Esophagus (tissue), 2 donors: ENCODE measurements around the gene ADAMTS20. TPM values are rescaled to one million over a fixed set of nuclear protein-coding genes. Genes with fewer than 3 reads are reported as not detected.

ENCODE experiments used
- H3K27ac ChIP-seq, 2 donors: one replicate each; pipeline ENCODE4 v1.5.1; 2013; ENCODE audit warnings: low read depth in 2 of 2, mild to moderate bottlenecking in 2 of 2, inconsistent platforms in 1 of 2, low read length in 1 of 2, moderate library complexity in 1 of 2
- H3K27me3 ChIP-seq, 2 donors: one replicate each; pipeline ENCODE4 v1.6.1; 2013; ENCODE audit warnings: low read length in 2 of 2, control low read depth in 1 of 2, mild to moderate bottlenecking in 1 of 2; ENCODE audit not compliant: insufficient read depth in 2 of 2, control insufficient read depth in 1 of 2
- H3K36me3 ChIP-seq, 2 donors: one replicate each; pipeline ENCODE4 v1.6.1; 2013; ENCODE audit warnings: low read length in 1 of 2; ENCODE audit not compliant: control insufficient read depth in 2 of 2, insufficient read depth in 2 of 2
- H3K4me1 ChIP-seq, 2 donors: one replicate each; pipeline ENCODE4 v1.6.1; 2013; ENCODE audit warnings: low read length in 1 of 2; ENCODE audit not compliant: control insufficient read depth in 2 of 2, insufficient read depth in 2 of 2
- H3K4me3 ChIP-seq, 2 donors: one replicate each; pipeline ENCODE4 v1.5.1; 2013; ENCODE audit warnings: low read length in 2 of 2, mild to moderate bottlenecking in 2 of 2, low read depth in 1 of 2, moderate library complexity in 1 of 2
- H3K9me3 ChIP-seq, 2 donors: one replicate each; pipeline ENCODE4 v1.6.1; 2013; ENCODE audit warnings: mild to moderate bottlenecking in 2 of 2, low read depth in 1 of 2, low read length in 1 of 2, moderate library complexity in 1 of 2; ENCODE audit not compliant: control insufficient read depth in 2 of 2, insufficient read depth in 1 of 2
- WGBS, 2 donors: extraction: QIAGEN DNeasy Blood & Tissue Kit; methylation state at CpG; one replicate each; pipeline ENCODE4 v1.1.7; 2013; 5-methylcytosine and 5-hydroxymethylcytosine counted together
- polyA plus RNA-seq, 2 donors: library from polyadenylated mRNA; stranded (reverse); fragments of 200-250 nt; gene quantifications; one replicate each; pipeline ENCODE4 v1.2.3, GENCODE V29; 2013
- donor health status: healthy with polysubstance abuse.
- donor health status: Bipolar disorder and iron deficiency.

The ADAMTS20 gene
- polyA plus RNA-seq, 2 donors: not detected

DNA sequence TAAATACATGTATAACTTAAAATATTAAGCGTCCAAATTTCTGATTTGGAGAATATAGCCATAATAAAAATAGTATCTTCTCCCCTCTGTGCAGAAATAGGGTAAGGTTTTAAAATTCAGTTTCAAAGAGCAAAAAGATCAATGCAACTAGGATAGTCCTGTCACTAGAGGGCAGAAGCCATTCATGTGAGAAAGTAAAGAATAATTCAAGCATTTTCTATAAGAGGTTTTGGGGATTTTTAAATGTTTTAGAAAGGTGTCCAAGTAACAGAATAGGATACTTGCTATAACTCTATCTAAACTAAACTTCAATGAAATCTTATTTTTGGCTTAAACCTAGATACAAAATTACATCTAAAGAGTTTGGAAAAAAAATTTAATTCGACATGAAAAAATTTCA, 50.3 kb downstream of the ADAMTS20 start:
- WGBS, 2 donors: 51 to 64% methylated on average over 2 of the region's 2 CpGs
- Histone ChIP-seq H3K9me3 (no peaks in the 10 kb centered on the region), H3K36me3 (no peaks in the 10 kb centered on the region), H3K4me3 (no peak overlapping the region), H3K27me3 (no peaks in the 10 kb centered on the region), H3K4me1 (no peaks in the 10 kb centered on the region), H3K27ac (no peak overlapping the region)

DNA sequence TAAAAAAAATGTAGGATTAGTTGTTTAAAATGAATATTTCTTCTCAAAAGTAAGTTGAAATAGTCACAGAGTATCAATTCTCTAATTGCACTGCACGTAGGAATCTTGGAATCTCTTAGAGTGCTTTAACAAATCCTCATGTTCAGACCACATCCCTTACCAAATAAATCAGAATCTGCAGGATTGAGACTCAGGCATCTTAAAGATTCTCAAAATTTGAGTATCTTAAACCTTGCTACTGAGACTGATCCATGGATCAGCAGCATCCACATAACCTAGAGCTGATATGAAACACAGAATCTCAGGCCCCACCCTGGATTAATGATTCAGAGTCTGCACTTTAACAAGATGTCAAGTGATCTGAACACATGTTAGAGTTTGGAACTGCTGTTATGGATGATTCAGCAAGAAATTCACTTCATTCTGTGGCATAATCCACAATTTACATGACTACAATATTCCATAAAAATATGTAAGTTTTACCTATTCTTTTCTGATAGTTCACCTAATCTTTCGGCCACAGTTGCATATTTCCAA, 58.7 kb downstream of the ADAMTS20 start:
- no peaks in the 10 kb centered on the region for H3K4me1 ChIP-seq
- H3K27ac ChIP-seq: no peak overlapping the region
- WGBS, 2 donors: 79 to 80% methylated on average over 2 of the region's 2 CpGs
- no peaks in the 10 kb centered on the region for H3K27me3 ChIP-seq
- H3K4me3 ChIP-seq: no peak overlapping the region
- no peaks in the 10 kb centered on the region for H3K36me3 ChIP-seq
- no peaks in the 10 kb centered on the region for H3K9me3 ChIP-seq

DNA sequence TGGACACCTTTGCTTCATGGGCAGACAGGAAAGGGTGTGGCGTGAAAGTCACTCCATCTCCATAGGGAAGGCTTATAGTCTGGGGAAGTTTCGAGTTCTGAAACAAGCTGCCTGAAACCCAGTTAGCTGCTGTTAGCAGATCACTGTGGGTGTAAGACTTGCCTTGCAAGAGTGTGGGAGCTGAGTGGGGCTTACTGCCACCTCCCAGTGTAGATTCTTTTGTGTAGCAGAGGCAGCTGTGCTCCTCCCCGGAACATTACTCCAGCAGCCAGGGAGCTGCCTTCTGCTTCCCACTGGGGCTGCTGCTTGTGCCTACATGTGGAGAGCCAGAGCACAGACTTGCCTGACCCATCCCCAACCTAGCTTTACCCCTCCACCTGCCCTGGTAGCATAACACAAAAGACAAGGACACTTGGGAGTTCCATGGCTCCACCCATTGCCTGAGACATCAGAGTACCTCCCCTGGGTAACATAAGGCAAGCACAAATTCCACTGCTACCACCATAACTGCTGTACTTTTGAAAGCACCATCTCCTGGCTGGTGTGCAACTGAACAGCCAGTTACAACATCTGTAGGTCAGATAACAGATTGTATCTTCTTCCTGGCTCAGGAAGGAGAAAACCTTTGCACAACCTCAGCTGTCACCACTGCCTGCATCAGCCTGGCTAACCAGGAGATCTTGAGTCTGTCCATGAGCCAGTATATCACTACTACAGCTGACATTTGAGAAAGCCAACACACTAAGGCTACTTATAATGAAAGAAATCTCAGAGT, 69.5 kb downstream of the ADAMTS20 start:
- WGBS, 2 donors: 86% methylated on average over 3 of the region's 3 CpGs
- H3K4me3 ChIP-seq: no peak overlapping the region
- H3K36me3 ChIP-seq: no peaks in the 10 kb centered on the region
- H3K9me3 ChIP-seq: peaks cover 0 to 3% of the 10 kb centered on the region in 2 donors
- H3K27me3 ChIP-seq: no peaks in the 10 kb centered on the region
- H3K27ac ChIP-seq: no peak overlapping the region
- H3K4me1 ChIP-seq: no peaks in the 10 kb centered on the region

DNA sequence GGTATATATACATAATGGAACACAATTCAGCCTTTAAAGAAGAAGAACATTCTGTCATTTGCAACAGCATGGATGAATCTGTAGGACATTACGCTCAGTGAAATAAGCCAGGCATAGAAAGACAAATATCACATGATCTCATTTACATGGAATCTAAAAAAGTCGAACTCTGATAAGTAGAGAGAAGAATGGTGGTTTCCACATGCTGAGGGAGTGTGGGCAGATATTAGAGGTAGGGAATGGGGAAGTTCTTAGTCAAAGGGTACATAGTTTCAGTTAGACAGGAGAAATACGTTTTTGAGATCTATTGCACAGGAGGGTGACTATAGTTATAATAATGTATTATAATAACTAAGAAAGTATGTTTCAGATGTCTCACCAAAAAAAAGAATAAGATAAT, 71.4 kb downstream of the ADAMTS20 start:
- Histone ChIP-seq H3K36me3 (no peaks in the 10 kb centered on the region), H3K4me3 (no peak overlapping the region), H3K27ac (no peak overlapping the region), H3K9me3 (peaks cover 0 to 3% of the 10 kb centered on the region in 2 donors), H3K27me3 (no peaks in the 10 kb centered on the region), H3K4me1 (no peaks in the 10 kb centered on the region)
- 70 to 71% methylated on average over 3 of the region's 3 CpGs for WGBS, 2 donors

DNA sequence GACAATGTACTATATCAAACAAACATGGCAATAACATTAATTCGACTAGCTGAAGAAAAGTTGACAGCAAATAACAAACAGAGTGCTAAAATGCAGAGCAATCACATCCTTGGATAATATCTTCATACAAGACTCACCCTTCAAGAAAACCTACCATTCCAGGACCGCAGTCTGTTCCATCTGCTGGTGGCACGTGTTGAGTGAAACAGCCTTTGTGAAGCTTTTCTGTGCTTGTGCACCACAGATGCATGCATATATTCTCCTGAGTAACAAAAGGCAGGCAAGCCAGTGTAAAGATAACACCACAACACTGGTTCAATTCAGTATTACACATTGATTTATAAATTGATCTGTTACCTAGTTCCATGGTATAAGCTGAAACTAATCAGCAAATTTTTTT, 89.3 kb downstream of the ADAMTS20 start:
- 78 to 81% methylated on average over 3 of the region's 3 CpGs for WGBS, 2 donors

DNA sequence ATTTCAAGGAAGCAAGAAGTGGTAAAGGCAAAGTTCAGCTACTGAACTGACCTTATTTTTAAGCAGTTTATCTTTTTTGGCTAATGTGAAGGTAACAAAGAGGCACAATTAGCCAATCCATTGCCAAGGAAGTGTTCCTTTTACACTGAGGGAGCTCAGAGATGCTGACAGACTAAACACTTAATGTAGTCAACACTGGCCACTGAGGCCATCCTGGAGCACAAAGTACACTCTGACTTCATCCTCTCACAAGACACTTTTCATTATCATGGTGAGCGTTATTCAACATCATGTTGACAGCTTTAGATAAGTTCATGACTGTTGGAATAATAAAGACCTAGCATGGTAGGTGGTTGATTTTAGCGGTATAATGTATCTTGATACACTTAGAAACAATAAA, 89.9 kb downstream of the ADAMTS20 start:
- Histone ChIP-seq H3K36me3 (no peaks in the 10 kb centered on the region), H3K9me3 (no peaks in the 10 kb centered on the region), H3K4me1 (no peaks in the 10 kb centered on the region), H3K27ac (no peak overlapping the region), H3K4me3 (no peak overlapping the region), H3K27me3 (no peaks in the 10 kb centered on the region)
- WGBS, 2 donors: 70 to 75% methylated on average over 2 of the region's 2 CpGs

More for the DNA sequence above, 89.3 kb downstream of the ADAMTS20 start:
- no peak overlapping the region for H3K4me3 ChIP-seq
- no peaks in the 10 kb centered on the region for H3K27me3 ChIP-seq
- no peaks in the 10 kb centered on the region for H3K9me3 ChIP-seq
- no peaks in the 10 kb centered on the region for H3K4me1 ChIP-seq
- H3K36me3 ChIP-seq: no peaks in the 10 kb centered on the region
- no peak overlapping the region for H3K27ac ChIP-seq

DNA sequence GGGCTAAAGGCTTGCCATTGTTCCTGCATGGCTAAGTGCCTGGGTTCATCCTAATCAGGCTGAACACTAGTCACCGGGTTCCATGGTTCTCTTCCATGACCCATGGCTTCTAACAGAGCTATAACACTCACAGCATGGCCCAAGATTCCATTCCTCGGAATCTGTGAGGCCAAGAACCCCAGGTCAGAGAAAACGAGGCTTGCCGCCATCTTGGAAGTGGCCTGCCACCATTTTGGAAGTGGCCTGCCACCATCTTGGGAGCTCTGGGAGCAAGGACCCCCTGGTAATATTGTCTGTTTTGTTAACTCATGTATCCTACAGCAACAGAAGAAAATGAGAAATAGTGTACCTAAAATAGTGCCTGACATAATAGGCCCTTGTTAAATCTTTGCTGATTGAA, 92.7 kb downstream of the ADAMTS20 start:
- WGBS, 2 donors: 80 to 89% methylated on average over 4 of the region's 4 CpGs
- H3K4me1 ChIP-seq: no peaks in the 10 kb centered on the region

DNA sequence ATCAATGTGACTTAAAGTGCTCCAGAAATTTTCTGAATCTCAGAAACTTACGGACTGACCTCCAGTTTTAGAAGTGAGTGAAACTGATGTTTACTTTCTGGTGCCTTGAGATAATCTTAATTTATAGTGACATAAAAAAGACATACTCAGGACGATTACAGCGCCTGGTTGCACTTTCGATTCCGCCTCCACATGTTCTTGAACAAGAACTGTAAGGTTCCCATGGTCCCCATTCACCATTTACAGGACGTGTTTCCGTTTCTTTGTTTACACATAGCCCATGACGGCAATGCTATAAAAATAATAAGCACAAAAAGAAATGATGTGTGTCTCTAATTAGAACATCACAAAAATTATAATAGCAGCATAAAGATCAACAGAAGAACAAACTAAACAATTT, 98.2 kb downstream of the ADAMTS20 start:
- Histone ChIP-seq H3K9me3 (peaks cover 0 to 2% of the 10 kb centered on the region in 2 donors), H3K4me3 (no peak overlapping the region), H3K27ac (no peak overlapping the region), H3K4me1 (no peaks in the 10 kb centered on the region), H3K27me3 (no peaks in the 10 kb centered on the region), H3K36me3 (no peaks in the 10 kb centered on the region)
- 84 to 87% methylated on average over 8 of the region's 8 CpGs for WGBS, 2 donors

More for the DNA sequence above, 92.7 kb downstream of the ADAMTS20 start:
- Histone ChIP-seq H3K36me3 (no peaks in the 10 kb centered on the region), H3K9me3 (peaks cover 0 to 2% of the 10 kb centered on the region in 2 donors), H3K27me3 (no peaks in the 10 kb centered on the region), H3K27ac (no peak overlapping the region), H3K4me3 (no peak overlapping the region)

DNA sequence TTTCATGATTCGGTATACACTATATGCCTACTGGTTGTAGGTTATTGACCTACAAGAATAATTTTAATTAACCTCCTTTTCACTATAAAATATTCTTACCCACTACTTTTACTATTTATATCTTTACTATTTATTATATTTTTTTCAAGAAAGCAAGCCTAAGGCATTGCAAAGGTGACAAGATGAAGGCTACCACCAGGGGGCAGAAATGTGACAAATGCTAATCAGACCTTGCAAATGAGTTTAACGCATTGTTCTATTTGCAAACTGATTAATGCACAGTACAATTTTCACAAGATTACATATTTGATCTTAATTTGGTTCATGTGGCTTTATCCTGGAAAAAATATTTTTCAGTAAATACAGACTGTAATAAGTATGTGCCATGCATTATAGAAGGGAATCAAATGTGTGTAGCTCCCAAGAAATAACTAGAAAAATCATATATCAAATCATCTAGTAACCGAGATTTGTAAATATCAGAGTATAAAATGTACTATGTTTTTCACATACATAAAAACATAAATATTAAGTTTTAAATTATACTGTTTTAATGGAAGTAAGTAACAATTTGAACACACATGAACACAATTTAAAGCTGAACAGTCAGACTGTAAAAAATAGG, 107.0 kb downstream of the ADAMTS20 start:
- no peaks in the 10 kb centered on the region for H3K4me1 ChIP-seq
- H3K36me3 ChIP-seq: no peaks in the 10 kb centered on the region
- no peaks in the 10 kb centered on the region for H3K27me3 ChIP-seq
- no peaks in the 10 kb centered on the region for H3K9me3 ChIP-seq
- H3K27ac ChIP-seq: no peak overlapping the region
- no peak overlapping the region for H3K4me3 ChIP-seq
- 59% methylated on average over 3 of the region's 3 CpGs for WGBS, 2 donors
